Middle frontal gyrus (tissue), 1 donor: Measurements from ENCODE around the gene SLCO1A2.
"Not testable (repeated sequence)": the region's sequence is repeated elsewhere in the genome, so short reads cannot be mapped to it uniquely, and the experiment has no call there.

Experiments used
- DNase-seq: peaks from one replicate; pipeline ENCODE4 v3.0.0-alpha.2; 2015; ENCODE audit warnings: low spot score; ENCODE audit errors: extremely low spot score

Gene SLCO1A2

GRCh38 chr12:21334771-21335325, at the start of gene SLCO1A2:
TSS of gene SLCO1A2 (minus strand) at chr12:21334917. CDS start at chr12:21334647, 270 bp downstream.
- DNase-seq = no peak

GRCh38 chr12:21384261-21384660, 49.5 kb upstream of the SLCO1A2 start:
- DNase-seq = no peak

- not testable (repeated sequence) for DNase-seq
Measured at GRCh38 chr12:21381320-21381719, 46.6 kb upstream of the SLCO1A2 start.

- no peak for DNase-seq
Measured at GRCh38 chr12:21379218-21379617, 44.5 kb upstream of the SLCO1A2 start.

GRCh38 chr12:21372602-21373001, 37.9 kb upstream of the SLCO1A2 start, which contains the start of gene IAPP:
TSS of gene IAPP (plus strand) at chr12:21372902. CDS start at chr12:21373352, 450 bp downstream.
- no peak for DNase-seq

GRCh38 chr12:21370845-21371449, 36.2 kb upstream of the SLCO1A2 start:
- no peak for DNase-seq

- no peak for DNase-seq
Measured at GRCh38 chr12:21369141-21369980, 34.6 kb upstream of the SLCO1A2 start.

- not testable (repeated sequence) for DNase-seq
Measured at GRCh38 chr12:21360632-21361031, 25.9 kb upstream of the SLCO1A2 start.

GRCh38 chr12:21354641-21355040, 19.9 kb upstream of the SLCO1A2 start:
- no peak for DNase-seq

GRCh38 chr12:21353948-21354347, 19.2 kb upstream of the SLCO1A2 start:
- DNase-seq = no peak

GRCh38 chr12:21353487-21353886, 18.8 kb upstream of the SLCO1A2 start:
- no peak for DNase-seq

GRCh38 chr12:21350975-21351374, 16.3 kb upstream of the SLCO1A2 start:
- DNase-seq = no peak

GRCh38 chr12:21346542-21347205, 12.0 kb upstream of the SLCO1A2 start:
- no peak for DNase-seq

GRCh38 chr12:21343636-21344035, 8.9 kb upstream of the SLCO1A2 start:
- DNase-seq = no peak

GRCh38 chr12:21341769-21342168, 7.1 kb upstream of the SLCO1A2 start:
- DNase-seq = no peak

- no peak for DNase-seq
Measured at GRCh38 chr12:21340403-21340802, 5.7 kb upstream of the SLCO1A2 start.

- DNase-seq = no peak
Measured at GRCh38 chr12:21339921-21340320, 5.2 kb upstream of the SLCO1A2 start.

- no peak for DNase-seq
Measured at GRCh38 chr12:21337959-21338744, 3.4 kb upstream of the SLCO1A2 start.

- DNase-seq = peak; percentile 58
Measured at GRCh38 chr12:21337453-21337852, 2.7 kb upstream of the SLCO1A2 start.

- peak; percentile 40 for DNase-seq
Measured at GRCh38 chr12:21336656-21337055, 1.9 kb upstream of the SLCO1A2 start.

GRCh38 chr12:21330682-21331253, 3.9 kb downstream of the SLCO1A2 start:
- DNase-seq = no peak
